Measurements from ENCODE around the gene ROBO1.
"Not testable (repeated sequence)": the region's sequence is repeated elsewhere in the genome, so short reads cannot be mapped to it uniquely, and the experiment has no call there.

The ROBO1 gene

GRCh38 chr3:79767905-79768267 is at the start of gene ROBO1:
Gene ROBO1, minus strand, starts transcription at chr3:79767998.
- Mint-ChIP-seq H3K27ac (ENCODE audit: low read depth) (no peak within 1 kb of the TSS), H3K4me3 (no peak within 1 kb of the TSS), H3K4me1 (no peaks in the 10 kb centered on the region), H3K36me3 (ENCODE audit: insufficient read depth) (no peaks in the 10 kb centered on the region), H3K27me3 (no peaks in the 10 kb centered on the region), H3K9me3 (peaks cover 14% of the 10 kb centered on the region)
- ATAC-seq (replicated peaks; ENCODE audit: extremely low read depth, poor library complexity, severe bottlenecking): no peak
- no peak for DNase-seq (ENCODE audit: low spot score in 2 of 2)

- no peaks in the 10 kb centered on the region for H3K36me3 Mint-ChIP-seq (ENCODE audit: insufficient read depth)
- peaks cover 10% of the 10 kb centered on the region for H3K9me3 Mint-ChIP-seq
- H3K4me3 Mint-ChIP-seq: no peak overlapping the region
- DNase-seq (ENCODE audit: low spot score in 2 of 2): no peak
- no peak for ATAC-seq (replicated peaks; ENCODE audit: extremely low read depth, poor library complexity, severe bottlenecking)
- H3K27ac Mint-ChIP-seq (ENCODE audit: low read depth): no peak overlapping the region
- H3K27me3 Mint-ChIP-seq: no peaks in the 10 kb centered on the region
- no peaks in the 10 kb centered on the region for H3K4me1 Mint-ChIP-seq
Observed at GRCh38 chr3:79817224-79817623, 49.4 kb upstream of the ROBO1 start.

- DNase-seq (ENCODE audit: low spot score in 2 of 2): no peak
- Mint-ChIP-seq H3K36me3 (ENCODE audit: insufficient read depth) (no peaks in the 10 kb centered on the region), H3K4me3 (no peak overlapping the region), H3K27ac (ENCODE audit: low read depth) (no peak overlapping the region), H3K27me3 (no peaks in the 10 kb centered on the region), H3K9me3 (peaks cover 10% of the 10 kb centered on the region), H3K4me1 (no peaks in the 10 kb centered on the region)
- ATAC-seq (replicated peaks; ENCODE audit: extremely low read depth, poor library complexity, severe bottlenecking): no peak
Observed at GRCh38 chr3:79815478-79815877, 47.7 kb upstream of the ROBO1 start.

- H3K9me3 Mint-ChIP-seq: peaks cover 5% of the 10 kb centered on the region
- H3K27ac Mint-ChIP-seq (ENCODE audit: low read depth): no peak overlapping the region
- no peak overlapping the region for H3K4me3 Mint-ChIP-seq
- no peaks in the 10 kb centered on the region for H3K27me3 Mint-ChIP-seq
- ATAC-seq (replicated peaks; ENCODE audit: extremely low read depth, poor library complexity, severe bottlenecking): no peak
- H3K4me1 Mint-ChIP-seq: no peaks in the 10 kb centered on the region
- DNase-seq (ENCODE audit: low spot score in 2 of 2): no peak
- H3K36me3 Mint-ChIP-seq (ENCODE audit: insufficient read depth): no peaks in the 10 kb centered on the region
Observed at GRCh38 chr3:79810581-79810980, 42.8 kb upstream of the ROBO1 start.

- ATAC-seq (replicated peaks; ENCODE audit: extremely low read depth, poor library complexity, severe bottlenecking) (no peak), DNase-seq (ENCODE audit: low spot score in 2 of 2) (no peak)
- Mint-ChIP-seq H3K9me3 (peaks cover 5% of the 10 kb centered on the region), H3K27ac (ENCODE audit: low read depth) (no peak overlapping the region), H3K27me3 (no peaks in the 10 kb centered on the region), H3K36me3 (ENCODE audit: insufficient read depth) (no peaks in the 10 kb centered on the region), H3K4me1 (no peaks in the 10 kb centered on the region), H3K4me3 (no peak overlapping the region)
Observed at GRCh38 chr3:79810092-79810491, 42.3 kb upstream of the ROBO1 start.

GRCh38 chr3:79809106-79809505 is 41.3 kb upstream of the ROBO1 start:
- ATAC-seq (replicated peaks; ENCODE audit: extremely low read depth, poor library complexity, severe bottlenecking) (no peak), DNase-seq (ENCODE audit: low spot score in 2 of 2) (no peak)
- H3K27me3 Mint-ChIP-seq: no peaks in the 10 kb centered on the region
- no peaks in the 10 kb centered on the region for H3K36me3 Mint-ChIP-seq (ENCODE audit: insufficient read depth)
- no peak overlapping the region for H3K4me3 Mint-ChIP-seq
- peaks cover 5% of the 10 kb centered on the region for H3K9me3 Mint-ChIP-seq
- no peaks in the 10 kb centered on the region for H3K4me1 Mint-ChIP-seq
- H3K27ac Mint-ChIP-seq (ENCODE audit: low read depth): no peak overlapping the region

- Mint-ChIP-seq H3K4me1 (no peaks in the 10 kb centered on the region), H3K27ac (ENCODE audit: low read depth) (no peak overlapping the region), H3K4me3 (no peak overlapping the region), H3K9me3 (peaks cover 2% of the 10 kb centered on the region), H3K27me3 (no peaks in the 10 kb centered on the region), H3K36me3 (ENCODE audit: insufficient read depth) (no peaks in the 10 kb centered on the region)
- DNase-seq (ENCODE audit: low spot score in 2 of 2) (no peak), ATAC-seq (replicated peaks; ENCODE audit: extremely low read depth, poor library complexity, severe bottlenecking) (no peak)
Observed at GRCh38 chr3:79808515-79808914, 40.7 kb upstream of the ROBO1 start.

- not testable (repeated sequence) for H3K36me3 Mint-ChIP-seq (ENCODE audit: insufficient read depth); H3K27me3 Mint-ChIP-seq; H3K4me3 Mint-ChIP-seq; ATAC-seq (replicated peaks; ENCODE audit: extremely low read depth, poor library complexity, severe bottlenecking); DNase-seq (ENCODE audit: low spot score in 2 of 2); H3K27ac Mint-ChIP-seq (ENCODE audit: low read depth); H3K4me1 Mint-ChIP-seq
- peaks cover 17% of the 10 kb centered on the region for H3K9me3 Mint-ChIP-seq
Observed at GRCh38 chr3:79790177-79790576, 22.4 kb upstream of the ROBO1 start.

- H3K27me3 Mint-ChIP-seq: no peaks in the 10 kb centered on the region
- no peaks in the 10 kb centered on the region for H3K4me1 Mint-ChIP-seq
- no peak for ATAC-seq (replicated peaks; ENCODE audit: extremely low read depth, poor library complexity, severe bottlenecking)
- H3K27ac Mint-ChIP-seq (ENCODE audit: low read depth): no peak overlapping the region
- peaks cover 26% of the 10 kb centered on the region for H3K9me3 Mint-ChIP-seq
- H3K4me3 Mint-ChIP-seq: no peak overlapping the region
- H3K36me3 Mint-ChIP-seq (ENCODE audit: insufficient read depth): no peaks in the 10 kb centered on the region
- DNase-seq (ENCODE audit: low spot score in 2 of 2): no peak
Observed at GRCh38 chr3:79773291-79773690, 5.5 kb upstream of the ROBO1 start.

GRCh38 chr3:79769229-79769628 is 1.4 kb upstream of the ROBO1 start:
- no peak overlapping the region for H3K4me3 Mint-ChIP-seq
- H3K27ac Mint-ChIP-seq (ENCODE audit: low read depth): no peak overlapping the region
- no peak for DNase-seq (ENCODE audit: low spot score in 2 of 2)
- no peaks in the 10 kb centered on the region for H3K27me3 Mint-ChIP-seq
- H3K9me3 Mint-ChIP-seq: peaks cover 20% of the 10 kb centered on the region
- no peak for ATAC-seq (replicated peaks; ENCODE audit: extremely low read depth, poor library complexity, severe bottlenecking)
- H3K36me3 Mint-ChIP-seq (ENCODE audit: insufficient read depth): no peaks in the 10 kb centered on the region
- no peaks in the 10 kb centered on the region for H3K4me1 Mint-ChIP-seq

- Mint-ChIP-seq H3K36me3 (ENCODE audit: insufficient read depth) (no peaks in the 10 kb centered on the region), H3K27me3 (no peaks in the 10 kb centered on the region), H3K9me3 (peaks cover 17% of the 10 kb centered on the region), H3K4me3 (no peak overlapping the region), H3K4me1 (no peaks in the 10 kb centered on the region), H3K27ac (ENCODE audit: low read depth) (no peak overlapping the region)
- DNase-seq (ENCODE audit: low spot score in 2 of 2) (no peak), ATAC-seq (replicated peaks; ENCODE audit: extremely low read depth, poor library complexity, severe bottlenecking) (no peak)
Observed at GRCh38 chr3:79767194-79767904, 449 bp downstream of the ROBO1 start.

GRCh38 chr3:79766496-79767193 is 1.2 kb downstream of the ROBO1 start:
- Mint-ChIP-seq H3K27me3 (no peaks in the 10 kb centered on the region), H3K4me3 (no peak overlapping the region), H3K36me3 (ENCODE audit: insufficient read depth) (no peaks in the 10 kb centered on the region), H3K27ac (ENCODE audit: low read depth) (no peak overlapping the region), H3K9me3 (peaks cover 17% of the 10 kb centered on the region), H3K4me1 (no peaks in the 10 kb centered on the region)
- DNase-seq (ENCODE audit: low spot score in 2 of 2) (no peak), ATAC-seq (replicated peaks; ENCODE audit: extremely low read depth, poor library complexity, severe bottlenecking) (no peak)

GRCh38 chr3:79765911-79766310 is 1.9 kb downstream of the ROBO1 start:
- ATAC-seq (replicated peaks; ENCODE audit: extremely low read depth, poor library complexity, severe bottlenecking) (no peak), DNase-seq (ENCODE audit: low spot score in 2 of 2) (no peak)
- Mint-ChIP-seq H3K27me3 (no peaks in the 10 kb centered on the region), H3K4me3 (no peak overlapping the region), H3K27ac (ENCODE audit: low read depth) (no peak overlapping the region), H3K4me1 (no peaks in the 10 kb centered on the region), H3K36me3 (ENCODE audit: insufficient read depth) (no peaks in the 10 kb centered on the region), H3K9me3 (peaks cover 17% of the 10 kb centered on the region)
